ENCODE measurements around the gene FCHSD2. TPM values are rescaled to one million over a fixed set of nuclear protein-coding genes. Genes with fewer than 3 reads are reported as not detected.

Gene FCHSD2
- total and polyA plus RNA-seq, 2 of the 13 experiments (the other 11 are each of a cell fraction or from before 2014, with no cell fraction given) = 20.5 to 24.8 TPM

DNA sequence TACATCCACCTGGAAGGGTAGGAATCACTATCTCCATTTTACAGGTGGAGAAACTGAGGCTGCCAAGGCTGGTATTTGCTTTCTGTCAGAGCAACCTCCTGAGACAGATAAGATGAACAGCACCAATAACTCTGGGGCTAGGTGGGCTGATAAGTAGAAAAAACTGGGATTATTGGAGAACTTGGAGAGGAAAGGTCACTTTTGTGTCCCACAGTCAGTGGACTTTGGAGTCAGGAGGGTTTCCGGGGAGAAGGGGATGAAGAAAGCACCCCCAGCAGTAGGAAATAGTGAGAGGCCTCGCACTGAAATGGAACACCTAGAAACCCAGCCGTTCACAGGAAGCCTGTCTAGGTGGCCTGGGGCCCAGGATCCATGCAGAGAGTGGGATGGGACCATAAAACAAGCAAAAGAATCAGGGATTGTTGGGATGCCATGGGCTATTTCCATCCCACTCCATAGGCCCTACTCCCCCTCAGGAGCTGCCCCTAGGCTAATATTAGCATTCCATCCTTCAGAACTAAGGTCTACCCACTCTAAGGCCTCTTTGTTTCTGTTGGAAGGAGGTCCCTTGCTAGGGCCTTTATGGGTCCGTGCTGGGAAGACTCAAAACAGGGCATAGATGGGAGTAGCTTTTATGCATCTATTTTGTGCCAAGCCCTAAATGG is 31.0 kb upstream of the FCHSD2 start (continued):
- TF ChIP-seq, protein P1, sequence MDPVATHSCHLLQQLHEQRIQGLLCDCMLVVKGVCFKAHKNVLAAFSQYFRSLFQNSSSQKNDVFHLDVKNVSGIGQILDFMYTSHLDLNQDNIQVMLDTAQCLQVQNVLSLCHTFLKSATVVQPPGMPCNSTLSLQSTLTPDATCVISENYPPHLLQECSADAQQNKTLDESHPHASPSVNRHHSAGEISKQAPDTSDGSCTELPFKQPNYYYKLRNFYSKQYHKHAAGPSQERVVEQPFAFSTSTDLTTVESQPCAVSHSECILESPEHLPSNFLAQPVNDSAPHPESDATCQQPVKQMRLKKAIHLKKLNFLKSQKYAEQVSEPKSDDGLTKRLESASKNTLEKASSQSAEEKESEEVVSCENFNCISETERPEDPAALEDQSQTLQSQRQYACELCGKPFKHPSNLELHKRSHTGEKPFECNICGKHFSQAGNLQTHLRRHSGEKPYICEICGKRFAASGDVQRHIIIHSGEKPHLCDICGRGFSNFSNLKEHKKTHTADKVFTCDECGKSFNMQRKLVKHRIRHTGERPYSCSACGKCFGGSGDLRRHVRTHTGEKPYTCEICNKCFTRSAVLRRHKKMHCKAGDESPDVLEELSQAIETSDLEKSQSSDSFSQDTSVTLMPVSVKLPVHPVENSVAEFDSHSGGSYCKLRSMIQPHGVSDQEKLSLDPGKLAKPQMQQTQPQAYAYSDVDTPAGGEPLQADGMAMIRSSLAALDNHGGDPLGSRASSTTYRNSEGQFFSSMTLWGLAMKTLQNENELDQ (CRISPR knock-in tag; IDR thresholded peaks at IDR 0.05; ENCODE audit: borderline replicate concordance) = no peak
- TF ChIP-seq NONO (IDR thresholded peaks at IDR 0.05) (no peak), NONO (CRISPR knock-in tag; conservative IDR thresholded peaks at IDR 0.05) (peak; percentile 51; the same call in 1 of the 2 replicates), ZSCAN29 (CRISPR knock-in tag; conservative IDR thresholded peaks at IDR 0.05) (no peak), SP140L (CRISPR knock-in tag; IDR thresholded peaks at IDR 0.05; ENCODE audit: borderline replicate concordance) (no peak), TBL1XR1 (IDR thresholded peaks at IDR 0.05; ENCODE audit: borderline replicate concordance, low read length, partially characterized antibody) (no peak), KDM2A (CRISPR knock-in tag; IDR thresholded peaks at IDR 0.05; ENCODE audit: borderline replicate concordance, low read depth) (no peak), PAF1 (CRISPR knock-in tag; IDR thresholded peaks at IDR 0.05) (no peak), ZNF556 (CRISPR knock-in tag; IDR thresholded peaks at IDR 0.05; ENCODE audit: borderline replicate concordance) (no peak), KLF16 (CRISPR knock-in tag; IDR thresholded peaks at IDR 0.05) (no peak), TP53 (CRISPR knock-in tag; conservative IDR thresholded peaks at IDR 0.05) (0 out of 2 replicates have a peak, but pooled peaks have one; percentile 44), RFX1 (IDR thresholded peaks at IDR 0.05) (no peak), HNF4G (IDR thresholded peaks at IDR 0.05; ENCODE audit: borderline replicate concordance, low read depth, low read length) (peak; percentile 82), HNF4G (CRISPR knock-in tag; IDR thresholded peaks at IDR 0.05; ENCODE audit: borderline replicate concordance, low read depth) (peak; percentile 18; the same call in 1 of the 2 replicates), KDM6A (CRISPR knock-in tag; IDR thresholded peaks at IDR 0.05; ENCODE audit: low read depth) (no peak), MZF1 (CRISPR knock-in tag; IDR thresholded peaks at IDR 0.05; ENCODE audit: borderline replicate concordance) (no peak), MEIS1 (CRISPR knock-in tag; IDR thresholded peaks at IDR 0.05; ENCODE audit: borderline replicate concordance) (no peak), NR2F1 (CRISPR knock-in tag; IDR thresholded peaks at IDR 0.05) (no peak), ZNF263 (CRISPR knock-in tag; IDR thresholded peaks at IDR 0.05) (0 out of 2 replicates have a peak, but pooled peaks have one; percentile 25)
- TF ChIP-seq, protein P2, sequence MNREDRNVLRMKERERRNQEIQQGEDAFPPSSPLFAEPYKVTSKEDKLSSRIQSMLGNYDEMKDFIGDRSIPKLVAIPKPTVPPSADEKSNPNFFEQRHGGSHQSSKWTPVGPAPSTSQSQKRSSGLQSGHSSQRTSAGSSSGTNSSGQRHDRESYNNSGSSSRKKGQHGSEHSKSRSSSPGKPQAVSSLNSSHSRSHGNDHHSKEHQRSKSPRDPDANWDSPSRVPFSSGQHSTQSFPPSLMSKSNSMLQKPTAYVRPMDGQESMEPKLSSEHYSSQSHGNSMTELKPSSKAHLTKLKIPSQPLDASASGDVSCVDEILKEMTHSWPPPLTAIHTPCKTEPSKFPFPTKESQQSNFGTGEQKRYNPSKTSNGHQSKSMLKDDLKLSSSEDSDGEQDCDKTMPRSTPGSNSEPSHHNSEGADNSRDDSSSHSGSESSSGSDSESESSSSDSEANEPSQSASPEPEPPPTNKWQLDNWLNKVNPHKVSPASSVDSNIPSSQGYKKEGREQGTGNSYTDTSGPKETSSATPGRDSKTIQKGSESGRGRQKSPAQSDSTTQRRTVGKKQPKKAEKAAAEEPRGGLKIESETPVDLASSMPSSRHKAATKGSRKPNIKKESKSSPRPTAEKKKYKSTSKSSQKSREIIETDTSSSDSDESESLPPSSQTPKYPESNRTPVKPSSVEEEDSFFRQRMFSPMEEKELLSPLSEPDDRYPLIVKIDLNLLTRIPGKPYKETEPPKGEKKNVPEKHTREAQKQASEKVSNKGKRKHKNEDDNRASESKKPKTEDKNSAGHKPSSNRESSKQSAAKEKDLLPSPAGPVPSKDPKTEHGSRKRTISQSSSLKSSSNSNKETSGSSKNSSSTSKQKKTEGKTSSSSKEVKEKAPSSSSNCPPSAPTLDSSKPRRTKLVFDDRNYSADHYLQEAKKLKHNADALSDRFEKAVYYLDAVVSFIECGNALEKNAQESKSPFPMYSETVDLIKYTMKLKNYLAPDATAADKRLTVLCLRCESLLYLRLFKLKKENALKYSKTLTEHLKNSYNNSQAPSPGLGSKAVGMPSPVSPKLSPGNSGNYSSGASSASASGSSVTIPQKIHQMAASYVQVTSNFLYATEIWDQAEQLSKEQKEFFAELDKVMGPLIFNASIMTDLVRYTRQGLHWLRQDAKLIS (CRISPR knock-in tag; IDR thresholded peaks at IDR 0.05) = no peak
- TF ChIP-seq, protein P3, sequence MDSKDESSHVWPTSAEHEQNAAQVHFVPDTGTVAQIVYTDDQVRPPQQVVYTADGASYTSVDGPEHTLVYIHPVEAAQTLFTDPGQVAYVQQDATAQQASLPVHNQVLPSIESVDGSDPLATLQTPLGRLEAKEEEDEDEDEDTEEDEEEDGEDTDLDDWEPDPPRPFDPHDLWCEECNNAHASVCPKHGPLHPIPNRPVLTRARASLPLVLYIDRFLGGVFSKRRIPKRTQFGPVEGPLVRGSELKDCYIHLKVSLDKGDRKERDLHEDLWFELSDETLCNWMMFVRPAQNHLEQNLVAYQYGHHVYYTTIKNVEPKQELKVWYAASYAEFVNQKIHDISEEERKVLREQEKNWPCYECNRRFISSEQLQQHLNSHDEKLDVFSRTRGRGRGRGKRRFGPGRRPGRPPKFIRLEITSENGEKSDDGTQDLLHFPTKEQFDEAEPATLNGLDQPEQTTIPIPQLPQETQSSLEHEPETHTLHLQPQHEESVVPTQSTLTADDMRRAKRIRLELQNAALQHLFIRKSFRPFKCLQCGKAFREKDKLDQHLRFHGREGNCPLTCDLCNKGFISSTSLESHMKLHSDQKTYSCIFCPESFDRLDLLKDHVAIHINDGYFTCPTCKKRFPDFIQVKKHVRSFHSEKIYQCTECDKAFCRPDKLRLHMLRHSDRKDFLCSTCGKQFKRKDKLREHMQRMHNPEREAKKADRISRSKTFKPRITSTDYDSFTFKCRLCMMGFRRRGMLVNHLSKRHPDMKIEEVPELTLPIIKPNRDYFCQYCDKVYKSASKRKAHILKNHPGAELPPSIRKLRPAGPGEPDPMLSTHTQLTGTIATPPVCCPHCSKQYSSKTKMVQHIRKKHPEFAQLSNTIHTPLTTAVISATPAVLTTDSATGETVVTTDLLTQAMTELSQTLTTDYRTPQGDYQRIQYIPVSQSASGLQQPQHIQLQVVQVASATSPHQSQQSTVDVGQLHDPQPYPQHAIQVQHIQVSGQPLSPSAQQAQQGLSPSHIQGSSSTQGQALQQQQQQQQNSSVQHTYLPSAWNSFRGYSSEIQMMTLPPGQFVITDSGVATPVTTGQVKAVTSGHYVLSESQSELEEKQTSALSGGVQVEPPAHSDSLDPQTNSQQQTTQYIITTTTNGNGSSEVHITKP (CRISPR knock-in tag; IDR thresholded peaks at IDR 0.05; ENCODE audit: low read depth) = peak; percentile 77
